Keratinocyte (primary cell): ENCODE measurements around the gene ROR2. TPM values are rescaled to one million over a fixed set of nuclear protein-coding genes. Genes with fewer than 3 reads are reported as not detected.

Source experiments
- DNase-seq: peaks from one replicate; pipeline ENCODE4 v3.0.0-alpha.2; 2011; ENCODE audit warnings: low read depth, missing footprints, low spot score
- FAIRE-seq: peaks from 2 replicates; lab custom pipeline; 2011; peaks lifted over from hg19 to GRCh38; lab: Jason Lieb, UNC
- H2AFZ ChIP-seq: 2 replicates; pipeline ENCODE4 v1.6.0; 2012; ENCODE audit warnings: low read length, control low read depth, inconsistent platforms; ENCODE audit not compliant: control insufficient read depth
- H3K27ac ChIP-seq: 2 replicates; pipeline ENCODE4 v1.5.1; 2011; ENCODE audit warnings: low read length; ENCODE audit not compliant: control insufficient read depth, insufficient read depth
- H3K27me3 ChIP-seq: 3 replicates; pipeline ENCODE4 v1.6.0; 2011; ENCODE audit warnings: low read length; ENCODE audit not compliant: control insufficient read depth, insufficient read depth; ENCODE audit errors: extremely low read depth
- H3K36me3 ChIP-seq, 2 experiments: 2 replicates in 1 of 2; 3 replicates in 1 of 2; pipeline ENCODE4 v1.5.1; 2011; ENCODE audit warnings: low read length in 2 of 2, mild to moderate bottlenecking in 1 of 2; ENCODE audit not compliant: control insufficient read depth in 2 of 2, insufficient read depth in 2 of 2; ENCODE audit errors: extremely low read depth in 1 of 2
- H3K4me1 ChIP-seq: 3 replicates; pipeline ENCODE4 v1.5.1; 2011; ENCODE audit warnings: low read length; ENCODE audit not compliant: control insufficient read depth, insufficient read depth; ENCODE audit errors: extremely low read depth
- H3K4me2 ChIP-seq: 3 replicates; pipeline ENCODE4 v1.6.0; 2011; ENCODE audit warnings: low read depth, low read length; ENCODE audit not compliant: control insufficient read depth, insufficient read depth; ENCODE audit errors: extremely low read depth
- H3K4me3 ChIP-seq, 3 experiments: fragments of 200-600 bp in 1 of 3; sonication (generic) in 1 of 3; 2 replicates in 2 of 3; 3 replicates in 1 of 3; pipeline ENCODE4 v1.5.1; 2011 to 2016; ENCODE audit warnings: low read length in 3 of 3, mild to moderate bottlenecking in 3 of 3, control low read depth in 2 of 3, inconsistent platforms in 1 of 3, low read depth in 1 of 3, mixed read lengths in 1 of 3, mixed run types in 1 of 3, moderate library complexity in 1 of 3; ENCODE audit not compliant: control insufficient read depth in 2 of 3, insufficient read depth in 2 of 3; ENCODE audit errors: extremely low read depth in 1 of 3
- H3K79me2 ChIP-seq: 2 replicates; pipeline ENCODE4 v1.6.0; 2012; ENCODE audit warnings: low read length; ENCODE audit not compliant: control insufficient read depth, insufficient read depth
- H3K9ac ChIP-seq: 3 replicates; pipeline ENCODE4 v1.6.0; 2011; ENCODE audit warnings: low read length; ENCODE audit not compliant: control insufficient read depth, insufficient read depth; ENCODE audit errors: extremely low read depth
- H3K9me1 ChIP-seq: 3 replicates; pipeline ENCODE4 v1.6.0; 2011; ENCODE audit warnings: low read length; ENCODE audit not compliant: control insufficient read depth, insufficient read depth; ENCODE audit errors: extremely low read depth
- H3K9me3 ChIP-seq: 2 replicates; pipeline ENCODE4 v1.5.1; 2012; ENCODE audit warnings: low read depth, low read length; ENCODE audit not compliant: control insufficient read depth
- H4K20me1 ChIP-seq: 3 replicates; pipeline ENCODE4 v1.6.0; 2011; ENCODE audit warnings: low read length; ENCODE audit not compliant: control insufficient read depth, insufficient read depth; ENCODE audit errors: extremely low read depth
- CTCF ChIP-seq, 3 experiments: IDR thresholded peaks in 1 of 3; conservative IDR thresholded peaks in 1 of 3; optimal IDR thresholded peaks in 1 of 3; 2 replicates in 2 of 3; 3 replicates in 1 of 3; pipeline versions ENCODE3 to v1.5.1; 2011; ENCODE audit warnings: low read length in 3 of 3, mild to moderate bottlenecking in 3 of 3, moderate library complexity in 2 of 3, control low read depth in 1 of 3, inconsistent platforms in 1 of 3; ENCODE audit not compliant: insufficient read depth in 2 of 3; ENCODE audit errors: extremely low read depth in 1 of 3
- EZH2 ChIP-seq: IDR thresholded peaks from one replicate; pipeline ENCODE4 v1.6.1; 2012; ENCODE audit warnings: inconsistent platforms, mild to moderate bottlenecking, low read length, moderate library complexity
- dilution Hi-C: fragments of 300-500 bp; cut with MboI; formaldehyde crosslinking; loops from one replicate; pipeline ENCODE4 v1.7.0; 2020; ENCODE audit warnings: low sequenced_read_pairs; ENCODE audit not compliant: extremely low pct_ligation_motif_present
- polyA plus RNA-seq, 5 experiments: library from polyadenylated mRNA; depleted of rRNA in 3 of 5; stranded (reverse) in 3 of 5; stranded (forward) in 1 of 5; unstranded in 1 of 5; fragments of >200 nt; gene quantifications; 1 replicate in 1 of 5; 2 replicates in 3 of 5; 3 replicates in 1 of 5; pipeline versions ENCODE4 v1.2.1 to v1.2.3, GENCODE V29; 2011 to 2012; ENCODE audit warnings: missing spikeins in 2 of 5, low read depth in 1 of 5, low replicate concordance in 1 of 5

The ROR2 gene
- polyA plus RNA-seq, 1 donor (not counting 4 experiments of a cell fraction or from before 2014, with no cell fraction given) = 0.22 TPM

GRCh38 chr9:91756510-91756780 lies 193.6 kb downstream of the ROR2 start:
- Histone ChIP-seq H4K20me1 (no peaks in the 10 kb centered on the region), H3K9me3 (no peaks in the 10 kb centered on the region), H3K4me1 (no peaks in the 10 kb centered on the region), H2AFZ (no peak overlapping the region), H3K9ac (no peak overlapping the region), H3K9me1 (no peaks in the 10 kb centered on the region), H3K4me3 (no peak overlapping the region), H3K27me3 (no peaks in the 10 kb centered on the region), H3K79me2 (no peaks in the 10 kb centered on the region), H3K27ac (no peak overlapping the region), H3K4me2 (no peak overlapping the region), H3K36me3 (no peaks in the 10 kb centered on the region)
- FAIRE-seq (no peak), DNase-seq (no peak)
- dilution Hi-C loops = no loop called here
- TF ChIP-seq EZH2 (no peak), CTCF (optimal IDR thresholded peaks at IDR 0.05 in 1 of 3, IDR thresholded peaks at IDR 0.05 in 1 of 3, conservative IDR thresholded peaks at IDR 0.05 in 1 of 3; ENCODE audit: extremely low read depth in 1 of 3, insufficient read depth in 2 of 3, low read length in 3 of 3) (no peak)

- H3K4me2 ChIP-seq = no peak overlapping the region
- no peak overlapping the region for H2AFZ ChIP-seq
- H3K36me3 ChIP-seq = no peaks in the 10 kb centered on the region
- H3K4me3 ChIP-seq = no peak overlapping the region
- no peak for TF ChIP-seq EZH2
- no peak for TF ChIP-seq CTCF (optimal IDR thresholded peaks at IDR 0.05 in 1 of 3, IDR thresholded peaks at IDR 0.05 in 1 of 3, conservative IDR thresholded peaks at IDR 0.05 in 1 of 3; ENCODE audit: extremely low read depth in 1 of 3, insufficient read depth in 2 of 3, low read length in 3 of 3)
- dilution Hi-C loops = no loop called here
- H3K27me3 ChIP-seq = no peaks in the 10 kb centered on the region
- FAIRE-seq (no peak), DNase-seq (no peak)
- H3K9me3 ChIP-seq = no peaks in the 10 kb centered on the region
- H3K27ac ChIP-seq = no peak overlapping the region
- no peaks in the 10 kb centered on the region for H3K4me1 ChIP-seq
- H4K20me1 ChIP-seq = no peaks in the 10 kb centered on the region
- no peak overlapping the region for H3K9ac ChIP-seq
- no peaks in the 10 kb centered on the region for H3K9me1 ChIP-seq
- no peaks in the 10 kb centered on the region for H3K79me2 ChIP-seq
Observed at GRCh38 chr9:91755761-91756509, 194.1 kb downstream of the ROR2 start.
